Upper lobe of left lung (tissue), 6 donors: ENCODE results near the gene ADPRHL1. TPM values are rescaled to one million over a fixed set of nuclear protein-coding genes. Genes with fewer than 3 reads are reported as not detected.

Experiments used
- ATAC-seq, 2 donors: fragments of 200-7000 bp; cut with Tn5 transposase; one replicate each; pipeline ENCODE4 v1.9.1; 2022; ENCODE audit warnings: mild to moderate bottlenecking in 2 of 2, moderate library complexity in 2 of 2; ENCODE audit not compliant: low FRiP score in 2 of 2
- DNase-seq, 2 donors: peaks; one replicate each; pipeline ENCODE4 v3.0.0-alpha.2; 2019 to 2020
- H3K27ac ChIP-seq, 4 donors: fragments of 200-600 bp; sonication (generic); one replicate each; pipeline ENCODE4 v1.5.1; 2016 to 2019
- H3K27me3 ChIP-seq, 4 donors: fragments of 200-600 bp; sonication (generic); one replicate each; pipeline ENCODE4 v1.5.1; 2017 to 2019
- H3K36me3 ChIP-seq, 4 donors: fragments of 200-600 bp; sonication (generic); one replicate each; pipeline ENCODE4 v1.5.1; 2016 to 2019
- H3K4me1 ChIP-seq, 4 donors: fragments of 200-600 bp; sonication (generic); one replicate each; pipeline ENCODE4 v1.5.1; 2018 to 2019
- H3K4me3 ChIP-seq, 4 donors: fragments of 200-600 bp; sonication (generic); one replicate each; pipeline ENCODE4 v1.5.1; 2017 to 2019; ENCODE audit warnings: mild to moderate bottlenecking in 2 of 4, moderate library complexity in 1 of 4
- H3K9me3 ChIP-seq, 4 donors: fragments of 200-600 bp; sonication (generic); one replicate each; pipeline ENCODE4 v1.5.1; 2018 to 2019
- EP300 ChIP-seq, 4 donors: sonication (generic); formaldehyde crosslinking; IDR thresholded peaks; one replicate each; pipeline ENCODE4 v1.5.1; 2017; ENCODE audit warnings: antibody characterized with exemption in 4 of 4, control low read depth in 2 of 4
- POLR2A ChIP-seq, 4 donors: fragments of 450-650 bp; IDR thresholded peaks; one replicate each; pipeline ENCODE4 v1.5.1; 2016 to 2017; ENCODE audit warnings: antibody characterized with exemption in 4 of 4, mild to moderate bottlenecking in 2 of 4
- POLR2AphosphoS5 ChIP-seq, 2 donors: sonication (generic); formaldehyde crosslinking; IDR thresholded peaks; one replicate each; pipeline ENCODE4 v1.5.1; 2017; ENCODE audit warnings: antibody characterized with exemption in 2 of 2
- WGBS, 2 donors: methylation state at CpG; one replicate each; pipeline ENCODE4 v1.1.5; 2017 to 2018; 5-methylcytosine and 5-hydroxymethylcytosine counted together
- total RNA-seq, 6 donors: library from RNA; depleted of rRNA in 4 of 6; stranded (reverse); fragments of >200 nt in 4 of 6; gene quantifications; one replicate each; pipeline versions ENCODE4 v1.1.0 to v1.2.1, GENCODE V29; 2016 to 2021
- TF ChIP-seq, protein P1 (sequence below), 6 experiments: fragments of 450-650 bp in 4 of 6; fragments of 200-600 bp in 2 of 6; sonication (generic) in 2 of 6; IDR thresholded peaks; one replicate each; pipeline ENCODE4 v1.5.1; 2016 to 2019; ENCODE audit warnings: antibody characterized with exemption in 6 of 6
- donor health status: DM: no; HTN: no; CAD: no; lungs with moderate emphysema.
- donor health status: DM: no; HTN: yes; CAD: no; lungs with severe emphysema.

The ADPRHL1 gene
- total RNA-seq, 6 donors from 2014 or later: 0.59 to 6.3 (median 2.8) TPM

DNA sequence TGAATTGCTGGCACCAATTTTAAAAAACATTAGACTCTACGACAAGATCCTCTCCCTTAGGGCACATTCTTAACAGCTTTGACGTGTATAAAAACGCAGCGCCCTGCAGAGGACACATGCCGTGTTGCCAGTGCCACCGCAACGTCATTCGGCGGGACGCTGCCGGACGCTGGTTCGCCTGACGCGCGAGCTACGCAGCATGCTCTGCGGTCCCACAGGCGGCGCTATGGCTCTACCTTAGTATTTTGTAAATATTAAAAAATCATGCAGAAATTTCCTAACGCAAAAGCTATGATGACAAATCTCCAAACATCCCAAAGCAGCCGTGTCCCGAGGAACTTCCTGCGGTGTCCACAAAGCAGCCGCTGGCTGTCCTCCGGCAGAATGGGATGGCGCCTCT lies 4.2 kb upstream of the ADPRHL1 start:
- H3K9me3 ChIP-seq: no peaks in the 10 kb centered on the region
- H3K4me3 ChIP-seq: no peak overlapping the region
- no peaks in the 10 kb centered on the region for H3K27me3 ChIP-seq
- TF ChIP-seq, protein P1, sequence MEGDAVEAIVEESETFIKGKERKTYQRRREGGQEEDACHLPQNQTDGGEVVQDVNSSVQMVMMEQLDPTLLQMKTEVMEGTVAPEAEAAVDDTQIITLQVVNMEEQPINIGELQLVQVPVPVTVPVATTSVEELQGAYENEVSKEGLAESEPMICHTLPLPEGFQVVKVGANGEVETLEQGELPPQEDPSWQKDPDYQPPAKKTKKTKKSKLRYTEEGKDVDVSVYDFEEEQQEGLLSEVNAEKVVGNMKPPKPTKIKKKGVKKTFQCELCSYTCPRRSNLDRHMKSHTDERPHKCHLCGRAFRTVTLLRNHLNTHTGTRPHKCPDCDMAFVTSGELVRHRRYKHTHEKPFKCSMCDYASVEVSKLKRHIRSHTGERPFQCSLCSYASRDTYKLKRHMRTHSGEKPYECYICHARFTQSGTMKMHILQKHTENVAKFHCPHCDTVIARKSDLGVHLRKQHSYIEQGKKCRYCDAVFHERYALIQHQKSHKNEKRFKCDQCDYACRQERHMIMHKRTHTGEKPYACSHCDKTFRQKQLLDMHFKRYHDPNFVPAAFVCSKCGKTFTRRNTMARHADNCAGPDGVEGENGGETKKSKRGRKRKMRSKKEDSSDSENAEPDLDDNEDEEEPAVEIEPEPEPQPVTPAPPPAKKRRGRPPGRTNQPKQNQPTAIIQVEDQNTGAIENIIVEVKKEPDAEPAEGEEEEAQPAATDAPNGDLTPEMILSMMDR (IDR thresholded peaks at IDR 0.05): no peak
- TF ChIP-seq POLR2A (IDR thresholded peaks at IDR 0.05) (no peak), EP300 (IDR thresholded peaks at IDR 0.05) (no peak), POLR2AphosphoS5 (IDR thresholded peaks at IDR 0.05) (no peak)
- ATAC-seq: no peak
- H3K27ac ChIP-seq: no peak overlapping the region
- H3K4me1 ChIP-seq: no peaks in the 10 kb centered on the region
- peak in 1 of 2 donors; percentile 79 for DNase-seq
- peaks cover 6 to 84% (median 53%) of the 10 kb centered on the region in 4 donors for H3K36me3 ChIP-seq
- 95% methylated on average over 27 of the region's 27 CpGs for WGBS, 2 donors

DNA sequence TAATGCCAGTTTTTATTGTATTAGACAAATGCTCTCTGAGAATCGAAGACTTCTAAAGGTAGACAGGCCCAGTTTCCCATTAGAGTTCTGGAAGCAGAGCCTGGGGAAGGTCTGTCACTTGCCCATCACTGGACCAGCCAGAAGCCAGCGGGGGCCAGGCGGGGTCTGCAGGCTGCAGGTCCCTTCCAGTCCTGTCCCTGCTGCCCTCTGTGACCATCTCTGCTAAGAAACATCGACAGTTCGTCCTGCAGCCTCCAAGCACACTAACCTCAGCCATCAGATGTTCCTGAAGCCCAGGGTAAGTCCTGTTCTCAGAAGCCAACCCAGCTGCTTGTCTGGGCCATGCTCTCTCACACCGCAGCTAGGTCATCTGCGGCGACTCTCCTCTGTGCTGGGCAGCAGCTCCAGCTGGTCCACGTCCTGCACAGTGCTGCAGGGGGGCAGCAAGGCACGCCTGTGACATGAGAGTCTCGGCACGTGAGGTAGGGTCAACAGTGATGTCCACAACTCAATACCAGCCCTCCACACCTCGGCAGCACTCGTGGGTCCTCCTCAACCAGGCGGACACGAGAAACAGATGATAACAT lies 2.9 kb upstream of the ADPRHL1 start:
- Histone ChIP-seq H3K4me1 (no peaks in the 10 kb centered on the region), H3K27ac (no peak overlapping the region), H3K9me3 (no peaks in the 10 kb centered on the region), H3K27me3 (no peaks in the 10 kb centered on the region), H3K36me3 (peaks cover 6 to 74% (median 53%) of the 10 kb centered on the region in 4 donors), H3K4me3 (no peak overlapping the region)
- no peak for TF ChIP-seq EP300 (IDR thresholded peaks at IDR 0.05)
- no peak for TF ChIP-seq POLR2A (IDR thresholded peaks at IDR 0.05)
- TF ChIP-seq POLR2AphosphoS5 (IDR thresholded peaks at IDR 0.05): no peak
- TF ChIP-seq, protein P1 (IDR thresholded peaks at IDR 0.05): no peak
- 83 to 96% methylated on average over 1 to 16 of the region's 16 CpGs for WGBS, 2 donors
- ATAC-seq (no peak), DNase-seq (no peak)

DNA sequence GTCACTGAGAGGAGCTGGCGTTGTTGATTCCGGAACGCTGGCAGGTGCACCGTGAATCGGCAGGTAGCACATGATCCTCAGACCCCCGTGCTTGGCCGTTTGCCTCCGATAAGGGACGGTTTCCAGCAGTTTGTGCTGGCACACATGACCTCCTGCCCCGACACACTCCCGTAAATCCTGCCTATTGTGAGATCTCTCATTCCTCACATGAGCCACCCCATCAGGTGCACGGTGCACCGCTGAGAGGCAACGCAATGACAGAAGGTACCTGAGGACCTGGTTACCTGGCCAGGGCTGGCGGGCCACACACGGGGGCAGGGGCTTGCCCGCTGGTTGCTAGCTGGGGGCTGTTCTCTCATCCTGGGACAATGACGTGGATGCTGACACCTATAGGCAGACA lies 2.1 kb upstream of the ADPRHL1 start:
- Histone ChIP-seq H3K4me3 (no peak overlapping the region), H3K27ac (no peak overlapping the region), H3K4me1 (no peaks in the 10 kb centered on the region), H3K36me3 (peaks cover 3 to 65% (median 47%) of the 10 kb centered on the region in 4 donors), H3K27me3 (no peaks in the 10 kb centered on the region), H3K9me3 (no peaks in the 10 kb centered on the region)
- ATAC-seq (no peak), DNase-seq (no peak)
- no peak for TF ChIP-seq POLR2A (IDR thresholded peaks at IDR 0.05)
- WGBS, 2 donors: 89 to 93% methylated on average over 12 to 18 of the region's 18 CpGs

DNA sequence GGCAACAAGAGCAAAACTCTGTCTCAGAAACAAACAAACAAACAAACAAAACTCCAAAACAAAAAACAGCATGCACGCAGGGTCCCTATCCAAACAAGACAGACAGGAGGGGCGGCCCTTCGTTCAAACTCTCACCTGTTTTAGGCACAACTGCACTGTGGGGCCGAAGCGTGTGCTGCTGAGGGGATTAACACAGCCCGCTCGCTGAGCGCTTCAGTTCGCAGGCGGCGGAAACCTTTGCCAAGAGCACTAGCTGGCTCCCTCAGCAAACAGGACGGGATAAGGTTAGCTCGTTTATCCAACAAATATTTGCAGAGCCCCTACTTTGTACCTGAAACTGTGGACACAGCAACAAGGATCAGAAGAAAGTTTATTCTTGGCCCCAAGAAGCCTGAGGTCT lies 1.6 kb upstream of the ADPRHL1 start:
- Histone ChIP-seq H3K27ac (no peak overlapping the region), H3K4me3 (no peak overlapping the region), H3K27me3 (no peaks in the 10 kb centered on the region), H3K4me1 (peaks cover 1 to 3% (median 2%) of the 10 kb centered on the region in 4 donors), H3K36me3 (peaks cover 3 to 61% (median 43%) of the 10 kb centered on the region in 4 donors), H3K9me3 (no peaks in the 10 kb centered on the region)
- ATAC-seq (no peak), DNase-seq (no peak)
- TF ChIP-seq EP300 (IDR thresholded peaks at IDR 0.05) (no peak), POLR2AphosphoS5 (IDR thresholded peaks at IDR 0.05) (no peak), POLR2A (IDR thresholded peaks at IDR 0.05) (no peak)
- TF ChIP-seq, protein P1 (IDR thresholded peaks at IDR 0.05): no peak
- WGBS, 2 donors: 86 to 91% methylated on average over 13 of the region's 13 CpGs

GRCh38 chr13:113452466-113452865 lies 822 bp downstream of the ADPRHL1 start:
- 86 to 92% methylated on average over 4 of the region's 4 CpGs for WGBS, 2 donors
- H3K27ac ChIP-seq: no peak overlapping the region

More at GRCh38 chr13:113452466-113452865, 822 bp downstream of the ADPRHL1 start:
- no peak overlapping the region for H3K4me3 ChIP-seq
- ATAC-seq (no peak), DNase-seq (no peak)
- H3K27me3 ChIP-seq: no peaks in the 10 kb centered on the region
- H3K4me1 ChIP-seq: peaks cover 3 to 10% (median 8%) of the 10 kb centered on the region in 4 donors
- TF ChIP-seq, protein P1 (IDR thresholded peaks at IDR 0.05): no peak
- TF ChIP-seq POLR2A (IDR thresholded peaks at IDR 0.05): no peak
- TF ChIP-seq EP300 (IDR thresholded peaks at IDR 0.05): no peak
- TF ChIP-seq POLR2AphosphoS5 (IDR thresholded peaks at IDR 0.05): no peak
- peaks cover 3 to 38% (median 23%) of the 10 kb centered on the region in 4 donors for H3K36me3 ChIP-seq
- H3K9me3 ChIP-seq: no peaks in the 10 kb centered on the region
